Loucy (cell line): ENCODE data around the gene RAB24.
"Not testable (repeated sequence)": the region's sequence is repeated elsewhere in the genome, so short reads cannot be mapped to it uniquely, and the experiment has no call there.

Experiments
- H2AFZ ChIP-seq: fragments of 200-600 bp; sonication (generic); 2 replicates; pipeline ENCODE4 v1.6.0; 2016; ENCODE audit warnings: antibody characterized with exemption, mild to moderate bottlenecking, low read length, moderate library complexity
- H3F3A ChIP-seq: fragments of 200-600 bp; 2 replicates; pipeline ENCODE4 v1.6.0; 2016; ENCODE audit warnings: antibody characterized with exemption, low read depth, mild to moderate bottlenecking
- H3K27me3 ChIP-seq: fragments of 200-600 bp; sonication (generic); 2 replicates; pipeline ENCODE4 v1.6.1; 2014; ENCODE audit warnings: low read length, mild to moderate bottlenecking; ENCODE audit not compliant: insufficient read depth, poor library complexity, severe bottlenecking
- H3K36me3 ChIP-seq: fragments of 200-600 bp; sonication (generic); 2 replicates; pipeline ENCODE4 v1.6.1; 2016; ENCODE audit warnings: low read length; ENCODE audit not compliant: insufficient read depth
- H3K4me1 ChIP-seq: fragments of 200-600 bp; sonication (generic); 2 replicates; pipeline ENCODE4 v1.5.1; 2014; ENCODE audit warnings: low read length, mild to moderate bottlenecking; ENCODE audit not compliant: insufficient read depth, poor library complexity, severe bottlenecking
- H3K4me2 ChIP-seq: fragments of 200-600 bp; sonication (generic); 2 replicates; pipeline ENCODE4 v1.6.0; 2014; ENCODE audit warnings: antibody characterized with exemption, low read length, low read depth, mild to moderate bottlenecking; ENCODE audit not compliant: poor library complexity, severe bottlenecking
- H3K4me3 ChIP-seq: fragments of 200-600 bp; sonication (generic); 2 replicates; pipeline ENCODE4 v1.5.1; 2014; ENCODE audit warnings: low read length, mild to moderate bottlenecking, mixed read lengths; ENCODE audit not compliant: poor library complexity, severe bottlenecking
- H3K79me2 ChIP-seq: fragments of 200-600 bp; sonication (generic); 2 replicates; pipeline ENCODE4 v1.6.1; 2014; ENCODE audit warnings: low read length; ENCODE audit not compliant: insufficient read depth
- H3K9ac ChIP-seq: fragments of 200-600 bp; sonication (generic); 2 replicates; pipeline ENCODE4 v1.6.0; 2014; ENCODE audit warnings: mild to moderate bottlenecking, low read depth, low read length, moderate library complexity; ENCODE audit not compliant: poor library complexity, severe bottlenecking
- H3K9me2 ChIP-seq: fragments of 200-600 bp; sonication (generic); replicated peaks from 2 replicates; pipeline ENCODE4 v1.6.1; 2016; ENCODE audit warnings: low read depth, low read length, mixed read lengths
- H3K9me3 ChIP-seq: fragments of 200-600 bp; sonication (generic); 2 replicates; pipeline ENCODE4 v1.6.1; 2014; ENCODE audit warnings: mild to moderate bottlenecking, antibody characterized with exemption, low read length, low read depth; ENCODE audit not compliant: insufficient read depth
- H4K20me1 ChIP-seq: fragments of 200-600 bp; sonication (generic); 2 replicates; pipeline ENCODE4 v1.6.0; 2014; ENCODE audit warnings: antibody characterized with exemption, low read length, mild to moderate bottlenecking; ENCODE audit not compliant: insufficient read depth, poor library complexity, severe bottlenecking
- EZH2phosphoT487 ChIP-seq: fragments of 200-600 bp; IDR thresholded peaks from 2 replicates; pipeline ENCODE4 v1.6.1; 2018; ENCODE audit warnings: antibody characterized with exemption, mild to moderate bottlenecking, moderate library complexity, borderline replicate concordance
- TF ChIP-seq, protein P1 (sequence below): fragments of 200-600 bp; sonication (generic); conservative IDR thresholded peaks from 2 replicates; pipeline ENCODE4 v1.5.1; 2014; ENCODE audit warnings: mild to moderate bottlenecking, antibody characterized with exemption, low read length

RAB24 gene

DNA sequence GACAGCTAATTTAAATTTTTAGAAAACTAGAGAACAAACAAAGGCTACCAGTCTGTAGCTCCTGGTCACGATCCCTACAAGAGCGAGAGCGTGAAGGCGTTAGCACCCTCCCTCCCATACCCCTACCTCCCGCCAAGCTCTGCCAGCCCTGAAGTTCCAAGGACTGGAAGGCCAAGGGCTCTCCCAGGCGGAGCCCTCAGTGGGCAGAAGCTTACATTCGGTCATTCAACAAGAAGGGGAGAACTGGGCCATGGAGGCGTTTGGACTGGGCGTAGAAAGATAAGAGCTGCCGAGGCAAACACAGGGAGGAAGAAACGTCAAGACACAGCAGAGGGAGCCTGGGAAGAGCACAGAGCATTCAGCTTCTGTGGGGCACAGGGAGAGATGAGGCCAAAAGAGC is 5.2 kb upstream of the RAB24 start:
- no peaks in the 10 kb centered on the region for H3K9me3 ChIP-seq
- H3K4me1 ChIP-seq = peaks cover 17% of the 10 kb centered on the region
- no peak for TF ChIP-seq EZH2phosphoT487
- TF ChIP-seq, protein P1, sequence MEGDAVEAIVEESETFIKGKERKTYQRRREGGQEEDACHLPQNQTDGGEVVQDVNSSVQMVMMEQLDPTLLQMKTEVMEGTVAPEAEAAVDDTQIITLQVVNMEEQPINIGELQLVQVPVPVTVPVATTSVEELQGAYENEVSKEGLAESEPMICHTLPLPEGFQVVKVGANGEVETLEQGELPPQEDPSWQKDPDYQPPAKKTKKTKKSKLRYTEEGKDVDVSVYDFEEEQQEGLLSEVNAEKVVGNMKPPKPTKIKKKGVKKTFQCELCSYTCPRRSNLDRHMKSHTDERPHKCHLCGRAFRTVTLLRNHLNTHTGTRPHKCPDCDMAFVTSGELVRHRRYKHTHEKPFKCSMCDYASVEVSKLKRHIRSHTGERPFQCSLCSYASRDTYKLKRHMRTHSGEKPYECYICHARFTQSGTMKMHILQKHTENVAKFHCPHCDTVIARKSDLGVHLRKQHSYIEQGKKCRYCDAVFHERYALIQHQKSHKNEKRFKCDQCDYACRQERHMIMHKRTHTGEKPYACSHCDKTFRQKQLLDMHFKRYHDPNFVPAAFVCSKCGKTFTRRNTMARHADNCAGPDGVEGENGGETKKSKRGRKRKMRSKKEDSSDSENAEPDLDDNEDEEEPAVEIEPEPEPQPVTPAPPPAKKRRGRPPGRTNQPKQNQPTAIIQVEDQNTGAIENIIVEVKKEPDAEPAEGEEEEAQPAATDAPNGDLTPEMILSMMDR = no peak
- H2AFZ ChIP-seq = no peak overlapping the region
- H3F3A ChIP-seq = no peaks in the 10 kb centered on the region
- no peaks in the 10 kb centered on the region for H3K9me2 ChIP-seq
- H3K27me3 ChIP-seq = no peaks in the 10 kb centered on the region
- H3K4me3 ChIP-seq = no peak overlapping the region
- no peaks in the 10 kb centered on the region; the same call in 1 of the 2 replicates for H3K36me3 ChIP-seq
- peaks cover 66% of the 10 kb centered on the region for H3K79me2 ChIP-seq
- H3K4me2 ChIP-seq = no peak overlapping the region
- H3K9ac ChIP-seq = peak overlapping the region; percentile 17
- peaks cover 23% of the 10 kb centered on the region for H4K20me1 ChIP-seq

DNA sequence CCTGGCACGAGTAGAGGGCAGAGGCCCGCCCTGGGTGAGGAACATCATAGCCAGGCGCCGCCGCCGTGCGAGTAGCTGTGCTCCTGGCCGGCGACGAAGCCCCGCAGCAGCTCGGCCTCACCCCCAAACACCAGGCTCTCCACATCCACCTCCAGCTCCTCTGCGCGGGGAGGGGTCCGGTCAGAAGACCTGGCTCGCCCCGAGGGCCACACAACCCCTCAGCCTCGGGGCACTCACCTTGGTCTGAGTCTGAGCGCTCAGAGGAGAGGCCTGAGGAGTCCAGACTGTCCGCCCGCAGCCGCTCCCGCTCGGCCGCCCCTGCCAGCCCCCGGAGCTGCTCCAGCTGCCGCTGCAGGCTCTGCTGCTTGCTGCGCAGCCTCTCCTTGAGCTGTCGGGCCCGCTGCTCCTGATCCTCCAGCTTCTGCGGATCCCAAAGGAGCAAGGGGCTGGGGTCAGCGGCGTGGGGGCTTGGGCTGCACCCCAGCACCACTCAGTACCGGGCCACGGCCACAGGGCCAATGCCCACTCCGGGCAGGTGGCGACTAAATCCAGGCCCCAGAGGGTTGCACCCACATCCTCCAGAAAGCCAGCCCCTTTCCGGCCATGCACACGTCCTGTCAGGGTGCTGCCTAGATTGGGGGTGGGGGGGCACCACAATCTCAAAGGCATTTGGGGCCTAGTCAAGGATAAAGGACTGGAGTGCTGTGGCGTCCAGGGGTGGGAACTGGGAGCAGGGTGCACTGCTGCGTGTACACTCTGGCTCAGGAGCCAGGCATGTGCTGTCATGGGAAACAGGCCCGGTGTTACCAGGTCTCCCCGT is 4.2 kb upstream of the RAB24 start:
- Histone ChIP-seq H3K9ac (no peak overlapping the region), H3K36me3 (no peaks in the 10 kb centered on the region; the same call in 1 of the 2 replicates), H3K4me2 (no peak overlapping the region), H3K4me3 (no peak overlapping the region), H3K27me3 (no peaks in the 10 kb centered on the region), H2AFZ (no peak overlapping the region), H4K20me1 (peaks cover 23% of the 10 kb centered on the region), H3K4me1 (peaks cover 14% of the 10 kb centered on the region), H3K79me2 (peaks cover 70% of the 10 kb centered on the region), H3K9me2 (no peaks in the 10 kb centered on the region), H3K9me3 (no peaks in the 10 kb centered on the region), H3F3A (no peaks in the 10 kb centered on the region)
- no peak for TF ChIP-seq EZH2phosphoT487
- TF ChIP-seq, protein P1 = no peak

DNA sequence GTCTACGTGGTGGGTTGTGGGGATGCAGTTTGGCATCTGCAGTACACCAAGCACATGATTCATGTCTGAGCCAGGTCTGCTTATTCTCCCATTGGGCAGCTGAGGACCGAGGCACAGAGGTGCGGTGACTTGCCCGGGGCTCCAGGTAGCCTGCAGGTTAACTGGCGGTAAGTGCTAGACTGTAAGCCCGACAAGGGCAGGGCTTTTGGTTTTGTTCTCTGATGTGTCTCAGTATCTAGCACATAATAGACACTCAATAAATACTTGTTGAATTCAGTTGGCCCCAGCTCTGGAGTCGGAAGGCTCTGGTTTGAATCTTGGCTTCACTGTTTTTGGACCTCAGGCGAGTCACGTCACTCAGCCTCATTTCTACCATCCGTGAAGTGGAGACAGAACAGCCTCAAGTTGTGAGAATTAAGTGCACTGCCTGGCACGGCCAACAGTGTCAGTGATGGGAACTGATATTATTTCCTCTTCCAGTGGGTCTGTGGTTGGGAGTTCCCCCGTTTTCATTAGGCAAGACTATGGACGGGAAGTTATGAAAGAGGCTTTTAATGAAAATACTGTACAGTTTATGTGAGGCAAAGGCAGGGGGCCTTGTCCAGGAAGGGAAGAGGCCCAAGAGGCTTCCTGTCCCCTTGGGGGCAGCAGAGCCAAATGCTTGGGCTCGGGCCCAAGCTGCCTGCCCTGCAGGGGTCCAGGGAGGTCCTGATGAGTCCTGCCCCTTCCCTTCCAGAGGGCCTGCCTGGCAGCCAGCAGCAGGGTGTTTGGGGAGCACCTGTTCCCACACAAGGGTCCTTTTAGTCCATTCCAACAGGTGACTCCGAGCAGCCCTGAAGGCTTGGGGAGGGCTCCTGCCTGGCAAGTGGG is 3.4 kb upstream of the RAB24 start:
- peaks cover 78% of the 10 kb centered on the region for H3K79me2 ChIP-seq
- no peaks in the 10 kb centered on the region for H3F3A ChIP-seq
- H3K4me1 ChIP-seq = peaks cover 17% of the 10 kb centered on the region
- peaks cover 23% of the 10 kb centered on the region for H4K20me1 ChIP-seq
- TF ChIP-seq, protein P1 = no peak
- no peak for TF ChIP-seq EZH2phosphoT487
- H3K4me3 ChIP-seq = no peak overlapping the region
- H3K9ac ChIP-seq = no peak overlapping the region
- H3K9me3 ChIP-seq = no peaks in the 10 kb centered on the region
- no peak overlapping the region for H3K4me2 ChIP-seq
- no peaks in the 10 kb centered on the region; the same call in 1 of the 2 replicates for H3K36me3 ChIP-seq
- no peaks in the 10 kb centered on the region for H3K27me3 ChIP-seq
- no peaks in the 10 kb centered on the region for H3K9me2 ChIP-seq
- no peak overlapping the region for H2AFZ ChIP-seq

DNA sequence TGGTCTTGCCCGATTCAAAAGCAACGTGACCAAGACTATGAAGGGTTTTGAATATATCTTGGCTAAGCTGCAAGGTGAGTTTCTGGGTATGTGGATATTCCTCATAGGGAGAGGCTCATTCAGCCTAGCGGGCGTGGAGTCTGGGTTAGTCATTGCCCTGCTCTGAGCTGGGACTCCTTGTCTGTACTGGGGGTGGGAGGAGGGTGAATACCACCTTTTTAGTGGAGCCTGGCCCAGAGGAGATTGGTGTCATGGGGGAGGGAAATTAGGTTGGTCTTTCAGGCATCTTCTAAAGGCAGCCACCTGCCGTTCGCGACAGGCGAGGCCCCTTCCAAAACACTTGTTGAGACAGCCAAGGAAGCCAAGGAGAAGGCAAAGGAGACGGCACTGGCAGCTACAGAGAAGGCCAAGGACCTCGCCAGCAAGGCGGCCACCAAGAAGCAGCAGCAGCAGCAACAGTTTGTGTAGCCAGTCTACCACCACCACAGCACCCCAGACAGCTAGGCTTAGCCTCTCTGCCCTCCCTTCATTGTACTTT is 2.7 kb upstream of the RAB24 start:
- Histone ChIP-seq H4K20me1 (peaks cover 23% of the 10 kb centered on the region), H3K4me1 (peaks cover 23% of the 10 kb centered on the region), H3K79me2 (peaks cover 79% of the 10 kb centered on the region)
- not testable (repeated sequence) for H3K27me3 ChIP-seq, H3K9ac ChIP-seq, H3K4me2 ChIP-seq, H3K9me3 ChIP-seq, H3F3A ChIP-seq, H3K9me2 ChIP-seq, H2AFZ ChIP-seq, H3K36me3 ChIP-seq, H3K4me3 ChIP-seq
